Left lung (tissue), 10 donors: ENCODE results near the gene COL5A1. TPM values are rescaled to one million over a fixed set of nuclear protein-coding genes. Genes with fewer than 3 reads are reported as not detected.

Source experiments
- ATAC-seq: fragments of 200-7000 bp; cut with Tn5 transposase; one replicate; pipeline ENCODE4 v1.9.1; 2020; ENCODE audit warnings: moderate library complexity
- DNase-seq, 4 donors: peaks; one replicate each; pipeline ENCODE4 v3.0.0-alpha.2; 2013 to 2020
- H3K27ac ChIP-seq, 2 donors: fragments of 200-600 bp; sonication (generic) in 1 of 2; one replicate each; pipeline versions ENCODE4 v1.5.0 to v1.8.0; 2020 to 2021
- H3K27me3 ChIP-seq, 2 donors: fragments of 200-600 bp; sonication (generic) in 1 of 2; one replicate each; pipeline versions ENCODE4 v1.5.0 to v1.8.0; 2020 to 2021
- H3K36me3 ChIP-seq, 2 donors: fragments of 200-600 bp; sonication (generic) in 1 of 2; one replicate each; pipeline versions ENCODE4 v1.5.0 to v1.8.0; 2020 to 2021
- H3K4me1 ChIP-seq, 2 donors: fragments of 200-600 bp; one replicate each; pipeline ENCODE4 v1.8.0; 2021
- H3K4me3 ChIP-seq, 2 donors: fragments of 200-600 bp; sonication (generic) in 1 of 2; one replicate each; pipeline versions ENCODE4 v1.5.0 to v1.8.0; 2020 to 2021; ENCODE audit warnings: mild to moderate bottlenecking in 1 of 2
- H3K9me3 ChIP-seq, 2 donors: fragments of 200-600 bp; sonication (generic) in 1 of 2; one replicate each; pipeline versions ENCODE4 v1.5.0 to v1.8.0; 2020 to 2021
- intact Hi-C, 2 donors: fragments of 100-400 bp; cut with DNase I; formaldehyde crosslinking; loops; one replicate each; pipeline versions ENCODE4 v1.11.2 to v1.14.2; 2022
- polyA plus RNA-seq, 6 donors: library from polyadenylated mRNA; unstranded; fragments of 120-200 nt; gene quantifications; one replicate each; pipeline ENCODE4 v1.2.1, GENCODE V29; 2013; ENCODE audit not compliant: insufficient read length in 6 of 6
- total RNA-seq, 2 donors: library from RNA; stranded (reverse); fragmentation: NEBNext Ultra II Directional; extraction: Animal tissue kit (Norgen Biotek cat#: 25700); gene quantifications; one replicate each; pipeline ENCODE4 v1.2.1, GENCODE V29; 2021
- TF ChIP-seq, protein P1 (sequence below), 2 donors: fragments of 200-600 bp; sonication (generic) in 1 of 2; IDR thresholded peaks; one replicate each; pipeline versions ENCODE4 v1.5.0 to v1.8.0; 2021; ENCODE audit warnings: antibody characterized with exemption in 2 of 2
- donor health status: DM: no; HTN: yes; CAD: no.
- donor health status: DM: no; HTN: no; CAD: no.

Gene COL5A1
- total and polyA plus RNA-seq, 8 donors: 168 to 357 (median 213) TPM

DNA sequence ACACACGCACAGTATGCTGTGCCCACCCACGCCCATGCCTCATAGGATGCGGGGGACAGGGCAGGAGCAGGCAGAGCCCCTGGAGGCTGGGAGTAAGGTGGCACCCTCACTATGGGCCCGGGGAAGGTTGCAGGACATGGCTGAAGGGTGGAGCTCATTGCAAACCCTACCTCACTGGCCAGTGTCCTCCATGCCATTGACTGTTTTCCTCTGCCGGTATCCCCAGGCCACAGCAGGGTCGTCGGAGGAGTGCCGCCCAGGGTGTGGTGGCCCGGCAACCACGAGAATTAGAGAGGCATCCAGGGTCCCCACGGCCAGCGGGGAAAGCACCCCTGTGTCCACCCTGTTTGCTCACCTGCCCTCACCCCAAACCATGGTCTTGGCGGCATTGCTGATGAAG is 179.3 kb downstream of the COL5A1 start:
- TF ChIP-seq, protein P1, sequence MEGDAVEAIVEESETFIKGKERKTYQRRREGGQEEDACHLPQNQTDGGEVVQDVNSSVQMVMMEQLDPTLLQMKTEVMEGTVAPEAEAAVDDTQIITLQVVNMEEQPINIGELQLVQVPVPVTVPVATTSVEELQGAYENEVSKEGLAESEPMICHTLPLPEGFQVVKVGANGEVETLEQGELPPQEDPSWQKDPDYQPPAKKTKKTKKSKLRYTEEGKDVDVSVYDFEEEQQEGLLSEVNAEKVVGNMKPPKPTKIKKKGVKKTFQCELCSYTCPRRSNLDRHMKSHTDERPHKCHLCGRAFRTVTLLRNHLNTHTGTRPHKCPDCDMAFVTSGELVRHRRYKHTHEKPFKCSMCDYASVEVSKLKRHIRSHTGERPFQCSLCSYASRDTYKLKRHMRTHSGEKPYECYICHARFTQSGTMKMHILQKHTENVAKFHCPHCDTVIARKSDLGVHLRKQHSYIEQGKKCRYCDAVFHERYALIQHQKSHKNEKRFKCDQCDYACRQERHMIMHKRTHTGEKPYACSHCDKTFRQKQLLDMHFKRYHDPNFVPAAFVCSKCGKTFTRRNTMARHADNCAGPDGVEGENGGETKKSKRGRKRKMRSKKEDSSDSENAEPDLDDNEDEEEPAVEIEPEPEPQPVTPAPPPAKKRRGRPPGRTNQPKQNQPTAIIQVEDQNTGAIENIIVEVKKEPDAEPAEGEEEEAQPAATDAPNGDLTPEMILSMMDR (IDR thresholded peaks at IDR 0.05): no peak
- ATAC-seq (no peak), DNase-seq (no peak)
- intact Hi-C loops: no loop called here
- peaks cover 0 to 39% of the 10 kb centered on the region in 2 donors for H3K36me3 ChIP-seq
- H3K9me3 ChIP-seq: no peaks in the 10 kb centered on the region
- H3K4me1 ChIP-seq: no peaks in the 10 kb centered on the region
- no peak overlapping the region for H3K27ac ChIP-seq
- H3K4me3 ChIP-seq: no peak overlapping the region
- H3K27me3 ChIP-seq: no peaks in the 10 kb centered on the region

DNA sequence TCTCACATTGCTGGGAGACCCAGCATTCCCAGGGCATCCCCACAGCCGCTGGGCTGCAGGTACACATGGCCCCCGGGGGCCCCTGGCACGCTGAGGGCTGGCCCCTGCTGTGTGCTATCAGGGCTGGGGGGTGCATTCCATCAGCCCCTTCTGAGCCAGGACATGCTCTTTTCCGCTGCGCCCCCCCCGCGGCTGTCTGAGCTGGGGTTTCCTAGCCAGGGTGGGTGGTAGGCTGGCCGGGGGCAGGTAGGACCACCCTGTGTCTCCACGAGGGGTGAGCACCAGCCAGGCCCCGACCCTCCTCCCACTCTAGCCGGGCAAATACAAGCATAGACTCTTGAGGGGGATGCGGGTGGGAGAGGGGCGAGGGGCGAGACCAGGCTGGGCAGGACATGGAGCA is 180.9 kb downstream of the COL5A1 start:
- intact Hi-C loops: no loop called here
- no peak overlapping the region for H3K27ac ChIP-seq
- TF ChIP-seq, protein P1 (IDR thresholded peaks at IDR 0.05): no peak
- DNase-seq (no peak), ATAC-seq (no peak)
- no peaks in the 10 kb centered on the region for H3K9me3 ChIP-seq
- peaks cover 0 to 39% of the 10 kb centered on the region in 2 donors for H3K36me3 ChIP-seq
- H3K27me3 ChIP-seq: no peaks in the 10 kb centered on the region
- no peaks in the 10 kb centered on the region for H3K4me1 ChIP-seq
- no peak overlapping the region for H3K4me3 ChIP-seq

DNA sequence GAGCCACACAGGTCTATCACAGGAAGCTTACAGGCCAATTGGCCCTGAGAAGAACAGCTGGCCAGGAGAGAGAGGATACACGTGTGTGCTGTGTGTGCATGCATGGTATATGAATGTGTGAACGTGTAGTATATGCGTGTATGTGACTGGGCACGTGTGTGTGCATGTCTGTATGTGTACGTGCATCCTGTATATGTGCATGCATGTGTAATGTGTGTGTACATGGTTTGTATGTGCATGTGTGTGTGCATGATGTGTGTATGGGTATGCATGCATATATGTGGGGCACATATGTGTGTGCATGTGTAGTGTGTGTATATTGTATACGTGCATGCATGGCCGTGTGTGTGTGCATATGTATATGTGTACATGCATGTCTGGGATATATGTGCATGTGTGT is 182.0 kb downstream of the COL5A1 start:
- intact Hi-C loops: no loop called here
- Histone ChIP-seq H3K36me3 (peaks cover 0 to 28% of the 10 kb centered on the region in 2 donors), H3K27ac (no peak overlapping the region), H3K4me1 (no peaks in the 10 kb centered on the region), H3K4me3 (no peak overlapping the region), H3K9me3 (no peaks in the 10 kb centered on the region), H3K27me3 (no peaks in the 10 kb centered on the region)
- DNase-seq (no peak), ATAC-seq (no peak)
- TF ChIP-seq, protein P1 (IDR thresholded peaks at IDR 0.05): no peak

DNA sequence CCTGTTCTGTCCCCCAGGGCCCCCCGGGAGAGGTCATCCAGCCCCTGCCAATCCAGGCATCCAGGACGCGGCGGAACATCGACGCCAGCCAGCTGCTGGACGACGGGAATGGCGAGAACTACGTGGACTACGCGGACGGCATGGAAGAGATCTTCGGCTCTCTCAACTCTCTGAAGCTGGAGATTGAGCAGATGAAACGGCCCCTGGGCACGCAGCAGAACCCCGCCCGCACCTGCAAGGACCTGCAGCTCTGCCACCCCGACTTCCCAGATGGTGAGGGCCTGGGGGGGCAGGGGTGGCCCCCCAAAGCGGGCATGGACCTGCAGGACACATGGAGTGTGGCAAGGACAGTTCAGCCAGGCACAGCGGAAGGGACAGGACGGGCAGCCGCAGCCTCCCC is 183.0 kb downstream of the COL5A1 start:
- DNase-seq: no peak
- Histone ChIP-seq H3K36me3 (peaks cover 0 to 29% of the 10 kb centered on the region in 2 donors), H3K4me3 (no peak overlapping the region), H3K27me3 (no peaks in the 10 kb centered on the region), H3K27ac (no peak overlapping the region), H3K4me1 (no peaks in the 10 kb centered on the region), H3K9me3 (no peaks in the 10 kb centered on the region)
- ATAC-seq: no peak
- intact Hi-C loops: no loop called here
- TF ChIP-seq, protein P1 (IDR thresholded peaks at IDR 0.05): no peak

DNA sequence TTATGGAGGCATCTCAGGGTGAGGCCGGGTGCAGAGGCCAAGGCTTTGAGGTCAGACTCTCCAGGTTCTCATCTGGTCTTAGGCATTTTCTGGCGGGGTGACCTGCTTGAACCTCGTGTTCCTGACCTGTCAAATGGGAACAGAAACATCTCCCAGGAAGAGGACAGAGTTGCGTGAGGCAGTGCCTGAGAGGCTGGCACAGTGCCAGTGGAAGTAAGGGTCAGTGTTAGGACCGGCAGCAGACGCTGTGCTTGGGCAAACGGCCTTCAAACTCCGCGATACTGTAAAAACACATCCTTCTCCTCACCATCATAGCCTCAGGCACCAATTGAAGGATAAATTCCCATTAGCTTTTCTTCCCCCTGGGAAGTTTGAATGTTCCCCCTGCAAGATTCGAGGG is 183.4 kb downstream of the COL5A1 start:
- H3K4me1 ChIP-seq: no peaks in the 10 kb centered on the region
- H3K9me3 ChIP-seq: no peaks in the 10 kb centered on the region
- TF ChIP-seq, protein P1 (IDR thresholded peaks at IDR 0.05): no peak
- no peak overlapping the region for H3K4me3 ChIP-seq
- DNase-seq (no peak), ATAC-seq (no peak)
- no peak overlapping the region for H3K27ac ChIP-seq
- intact Hi-C loops: no loop called here
- H3K36me3 ChIP-seq: peaks cover 0 to 31% of the 10 kb centered on the region in 2 donors
- no peaks in the 10 kb centered on the region for H3K27me3 ChIP-seq
